Ovary (tissue), 9 donors: ENCODE measurements around the gene RPL38. TPM values are rescaled to one million over a fixed set of nuclear protein-coding genes. Genes with fewer than 3 reads are reported as not detected.

Source experiments
- DNase-seq, 5 donors: peaks; one replicate each; pipeline ENCODE4 v3.0.0-alpha.2; 2019 to 2020
- H3K27ac ChIP-seq, 2 donors: fragments of 200-600 bp; one replicate each; pipeline versions ENCODE4 v1.5.1 to v1.8.0; 2019 to 2022
- H3K27me3 ChIP-seq: fragments of 200-600 bp; one replicate; pipeline ENCODE4 v1.8.0; 2022
- H3K36me3 ChIP-seq: fragments of 200-600 bp; sonication (generic); one replicate; pipeline ENCODE4 v1.5.1; 2019
- H3K4me1 ChIP-seq: one replicate; pipeline ENCODE4 v1.8.1; 2013; ENCODE audit warnings: mild to moderate bottlenecking, moderate library complexity; ENCODE audit not compliant: insufficient read depth
- H3K4me3 ChIP-seq: fragments of 200-600 bp; sonication (generic); one replicate; pipeline ENCODE4 v1.5.1; 2017
- H3K9me3 ChIP-seq, 2 donors: fragments of 200-600 bp in 1 of 2; sonication (generic) in 1 of 2; one replicate each; pipeline versions ENCODE4 v1.5.1 to v1.8.1; 2013 to 2019; ENCODE audit warnings: mild to moderate bottlenecking in 1 of 2, moderate library complexity in 1 of 2
- EP300 ChIP-seq: sonication (generic); formaldehyde crosslinking; IDR thresholded peaks from one replicate; pipeline ENCODE4 v1.6.1; 2017; ENCODE audit warnings: antibody characterized with exemption
- POLR2A ChIP-seq: fragments of 450-650 bp; IDR thresholded peaks from one replicate; pipeline ENCODE4 v1.6.1; 2017; ENCODE audit warnings: antibody characterized with exemption, mild to moderate bottlenecking, moderate library complexity
- WGBS, 3 donors: extraction: QIAGEN DNeasy Blood & Tissue Kit in 1 of 3; methylation state at CpG; one replicate each; pipeline versions ENCODE4 v1.1.5 to v1.1.7; 2013 to 2017; 5-methylcytosine and 5-hydroxymethylcytosine counted together
- intact Hi-C, 4 donors: fragments of 100-400 bp; cut with DNase I; formaldehyde crosslinking; loops; one replicate each; pipeline versions ENCODE4 v1.11.0 to v1.15.1; 2022 to 2023
- polyA plus RNA-seq, 2 donors: library from polyadenylated mRNA; stranded (reverse); fragments of 200-250 nt in 1 of 2; fragments of 350-450 nt in 1 of 2; fragmentation: Illumina TruSeq in 1 of 2; extraction: RNeasy Lipid Tissue Mini Kit (QIAGEN cat#74804) in 1 of 2; gene quantifications; one replicate each; pipeline ENCODE4 v1.2.3, GENCODE V29; 2013 to 2014
- total RNA-seq, 7 donors: library from RNA; depleted of rRNA in 2 of 7; stranded (reverse); fragments of >200 nt in 2 of 7; fragmentation: NEBNext Ultra II Directional in 3 of 7; extraction: Animal tissue kit (Norgen Biotek cat#: 25700) in 3 of 7; gene quantifications; one replicate each; pipeline versions ENCODE4 v1.1.0 to v1.2.4, GENCODE V29; 2016 to 2023
- TF ChIP-seq, protein P1 (sequence below), 3 donors: fragments of 450-650 bp in 2 of 3; fragments of 200-600 bp in 1 of 3; IDR thresholded peaks; one replicate each; pipeline versions ENCODE4 v1.5.1 to v1.8.0; 2016 to 2022; ENCODE audit warnings: antibody characterized with exemption in 3 of 3, mild to moderate bottlenecking in 1 of 3
- donor health status: DM: no; HTN: no; CAD: no; lungs with moderate emphysema.
- donor health status: DM: no; HTN: no; CAD: no.
- donor health status: Bipolar disorder and iron deficiency.
- donor health status: DM: yes; HTN: yes; CAD: no.
- donor health status: DM: no; HTN: no; CAD: no.
- donor health status: DM: yes; HTN: yes; CAD: no.

The RPL38 gene
- total and polyA plus RNA-seq, 9 donors: 861 to 2,696 (median 1,849) TPM

DNA sequence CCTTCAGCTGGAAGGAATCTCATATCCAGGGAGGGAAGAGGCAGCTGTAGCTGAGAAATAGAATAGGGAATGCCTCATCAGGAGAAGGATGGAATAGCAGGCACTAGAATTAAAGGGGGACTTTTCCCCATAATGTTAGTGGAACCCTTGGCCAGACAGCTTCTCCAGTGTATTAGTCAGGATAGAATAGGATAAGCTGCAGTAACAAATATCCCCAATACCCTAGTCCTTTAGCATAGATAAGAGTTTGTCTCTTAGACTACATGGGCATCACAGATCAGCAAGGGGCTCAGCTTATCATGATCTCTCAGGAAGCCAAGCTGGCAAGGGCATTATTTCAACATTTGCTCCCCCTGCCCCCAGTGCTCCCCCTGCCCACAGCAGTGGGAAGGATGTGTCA is 44.7 kb upstream of the RPL38 start:
- DNase-seq: no peak
- no peak overlapping the region for H3K27ac ChIP-seq
- TF ChIP-seq, protein P1, sequence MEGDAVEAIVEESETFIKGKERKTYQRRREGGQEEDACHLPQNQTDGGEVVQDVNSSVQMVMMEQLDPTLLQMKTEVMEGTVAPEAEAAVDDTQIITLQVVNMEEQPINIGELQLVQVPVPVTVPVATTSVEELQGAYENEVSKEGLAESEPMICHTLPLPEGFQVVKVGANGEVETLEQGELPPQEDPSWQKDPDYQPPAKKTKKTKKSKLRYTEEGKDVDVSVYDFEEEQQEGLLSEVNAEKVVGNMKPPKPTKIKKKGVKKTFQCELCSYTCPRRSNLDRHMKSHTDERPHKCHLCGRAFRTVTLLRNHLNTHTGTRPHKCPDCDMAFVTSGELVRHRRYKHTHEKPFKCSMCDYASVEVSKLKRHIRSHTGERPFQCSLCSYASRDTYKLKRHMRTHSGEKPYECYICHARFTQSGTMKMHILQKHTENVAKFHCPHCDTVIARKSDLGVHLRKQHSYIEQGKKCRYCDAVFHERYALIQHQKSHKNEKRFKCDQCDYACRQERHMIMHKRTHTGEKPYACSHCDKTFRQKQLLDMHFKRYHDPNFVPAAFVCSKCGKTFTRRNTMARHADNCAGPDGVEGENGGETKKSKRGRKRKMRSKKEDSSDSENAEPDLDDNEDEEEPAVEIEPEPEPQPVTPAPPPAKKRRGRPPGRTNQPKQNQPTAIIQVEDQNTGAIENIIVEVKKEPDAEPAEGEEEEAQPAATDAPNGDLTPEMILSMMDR (IDR thresholded peaks at IDR 0.05): no peak
- TF ChIP-seq POLR2A: no peak

GRCh38 chr17:74159226-74159840 is 44.1 kb upstream of the RPL38 start:
- Histone ChIP-seq H3K36me3 (no peaks in the 10 kb centered on the region), H3K4me1 (no peaks in the 10 kb centered on the region), H3K4me3 (no peak overlapping the region), H3K27me3 (no peaks in the 10 kb centered on the region), H3K9me3 (no peaks in the 10 kb centered on the region), H3K27ac (no peak overlapping the region)
- no peak for DNase-seq
- intact Hi-C loops: no loop called here
- no peak for TF ChIP-seq POLR2A
- TF ChIP-seq, protein P1 (IDR thresholded peaks at IDR 0.05): no peak
- TF ChIP-seq EP300: no peak
- 91 to 96% (median 92%) methylated on average over 5 of the region's 5 CpGs for WGBS, 3 donors

More for the DNA sequence above, 44.7 kb upstream of the RPL38 start:
- no peaks in the 10 kb centered on the region for H3K4me1 ChIP-seq
- intact Hi-C loops: no loop called here
- H3K9me3 ChIP-seq: no peaks in the 10 kb centered on the region
- H3K36me3 ChIP-seq: no peaks in the 10 kb centered on the region
- H3K4me3 ChIP-seq: no peak overlapping the region
- H3K27me3 ChIP-seq: no peaks in the 10 kb centered on the region

DNA sequence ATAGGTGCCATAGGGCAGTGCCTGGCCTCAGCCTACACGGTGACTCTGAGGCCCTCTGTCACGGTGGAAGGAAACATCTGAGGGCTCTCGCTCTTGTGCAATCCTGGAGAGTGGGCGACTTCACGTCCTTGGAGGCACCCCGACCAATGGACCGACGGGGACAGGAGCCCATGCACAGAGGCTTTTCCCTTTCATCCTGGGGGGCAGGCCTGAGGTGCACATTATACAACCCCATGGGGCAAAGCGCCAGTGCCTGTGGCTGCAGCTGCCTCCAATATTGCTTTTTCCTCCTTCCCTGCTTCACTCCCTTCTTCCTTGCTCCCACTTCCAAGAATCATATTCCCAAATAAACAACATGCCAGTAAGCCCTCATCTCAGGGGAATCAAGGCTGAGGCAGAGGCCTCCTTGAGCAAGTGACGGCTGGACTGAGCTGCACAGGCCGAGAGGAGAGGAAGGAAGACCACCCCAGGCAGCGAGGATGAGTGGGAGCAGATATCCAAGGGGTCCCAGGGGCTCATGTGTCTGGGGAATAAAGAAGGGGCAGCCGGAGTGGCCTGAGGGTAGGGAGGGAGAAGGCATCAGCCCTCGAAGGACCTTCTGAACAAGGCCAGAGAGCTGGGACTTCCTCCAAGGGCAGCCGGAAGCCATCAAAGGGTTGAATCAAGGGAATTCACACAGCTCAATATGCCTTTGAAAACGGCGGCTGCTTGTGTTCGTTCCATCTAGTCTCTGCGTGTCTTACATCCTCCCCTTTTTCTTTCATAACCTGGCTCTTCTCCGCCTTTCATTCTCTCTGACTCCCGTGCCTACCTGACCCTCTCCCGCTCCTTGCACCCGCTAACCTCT is 42.6 kb upstream of the RPL38 start:
- WGBS, 3 donors: 42% methylated on average over 23 of the region's 23 CpGs
- no peaks in the 10 kb centered on the region for H3K27me3 ChIP-seq
- H3K9me3 ChIP-seq: no peaks in the 10 kb centered on the region
- intact Hi-C loops: no loop called here
- TF ChIP-seq POLR2A: no peak
- TF ChIP-seq, protein P1 (IDR thresholded peaks at IDR 0.05): no peak
- no peak for TF ChIP-seq EP300
- H3K4me3 ChIP-seq: no peak overlapping the region
- DNase-seq: no peak
- H3K4me1 ChIP-seq: no peaks in the 10 kb centered on the region
- no peaks in the 10 kb centered on the region for H3K36me3 ChIP-seq
- H3K27ac ChIP-seq: no peak overlapping the region

DNA sequence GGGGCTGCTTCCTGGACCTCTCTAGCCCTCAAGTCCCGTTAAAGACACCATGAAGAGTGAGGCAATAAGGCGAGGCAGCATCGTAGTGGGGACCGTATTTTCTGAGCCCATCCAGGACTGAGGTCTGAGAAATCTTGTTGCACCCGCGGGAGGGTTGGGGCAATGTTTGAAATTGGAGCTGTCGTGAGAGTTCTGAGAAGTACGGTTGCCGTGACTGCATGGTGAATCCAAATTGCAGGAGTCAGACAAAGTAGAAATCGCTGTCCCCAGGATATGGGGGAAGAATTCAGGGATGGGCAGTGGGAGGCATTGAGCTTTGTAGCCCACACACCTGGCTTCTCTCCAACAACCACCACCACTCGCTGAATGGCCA is 42.0 kb upstream of the RPL38 start:
- TF ChIP-seq, protein P1 (IDR thresholded peaks at IDR 0.05): no peak
- no peak for TF ChIP-seq EP300
- no peak for TF ChIP-seq POLR2A
- no peaks in the 10 kb centered on the region for H3K36me3 ChIP-seq
- peaks cover 0 to 3% of the 10 kb centered on the region in 2 donors for H3K9me3 ChIP-seq
- H3K4me3 ChIP-seq: no peak overlapping the region
- no peaks in the 10 kb centered on the region for H3K4me1 ChIP-seq
- H3K27ac ChIP-seq: no peak overlapping the region
- intact Hi-C loops: no loop called here
- H3K27me3 ChIP-seq: no peaks in the 10 kb centered on the region
- 9 to 21% (median 15%) methylated on average over 11 of the region's 11 CpGs for WGBS, 3 donors
- DNase-seq: no peak
